CD4-positive, alpha-beta memory T cell (primary cell): Measurements from ENCODE around the gene PHF21A. TPM values are rescaled to one million over a fixed set of nuclear protein-coding genes. Genes with fewer than 3 reads are reported as not detected.
"Not testable (repeated sequence)": the region's sequence is repeated elsewhere in the genome, so short reads cannot be mapped to it uniquely, and the experiment has no call there.

Source experiments
- CTCF ChIA-PET: fragments of 350-600 bp; sonication (Branson Sonifier 250); formaldehyde crosslinking; loops from one replicate; lab custom pipeline; 2021; ENCODE audit warnings: inconsistent platforms; ENCODE audit not compliant: partially characterized antibody; lab: Charles Lee
- POLR2A ChIA-PET: fragments of 350-600 bp; sonication (Branson Sonifier 250); formaldehyde crosslinking; loops from one replicate; lab custom pipeline; 2021; ENCODE audit not compliant: partially characterized antibody; lab: Charles Lee
- DNase-seq, 5 donors: peaks; one replicate each; pipeline versions ENCODE4 v3.0.0 to v3.0.0-alpha.2; 2020 to 2022; ENCODE audit warnings: mixed read lengths in 1 of 5
- H3K27ac ChIP-seq: one replicate; pipeline ENCODE4 v1.7.0; 2013; ENCODE audit warnings: low read depth, low read length
- H3K27me3 ChIP-seq: 2 replicates; pipeline ENCODE4 v1.7.0; 2013; ENCODE audit warnings: mild to moderate bottlenecking, low read length, moderate library complexity; ENCODE audit not compliant: insufficient read depth
- H3K36me3 ChIP-seq: 2 replicates; pipeline ENCODE4 v1.7.0; 2013; ENCODE audit warnings: mild to moderate bottlenecking, low read length, moderate library complexity; ENCODE audit not compliant: insufficient read depth
- H3K4me1 ChIP-seq: 2 replicates; pipeline ENCODE4 v1.7.0; 2013; ENCODE audit warnings: mild to moderate bottlenecking, low read length, moderate library complexity; ENCODE audit not compliant: insufficient read depth
- H3K4me3 ChIP-seq, 2 donors: one replicate each; pipeline ENCODE4 v1.7.0; 2013; ENCODE audit warnings: low read length in 2 of 2, mild to moderate bottlenecking in 1 of 2
- H3K9me3 ChIP-seq, 2 donors: one replicate each; pipeline ENCODE4 v1.7.0; 2013; ENCODE audit warnings: low read length in 2 of 2, control low read depth in 1 of 2; ENCODE audit not compliant: control insufficient read depth in 1 of 2
- H3K27ac Mint-ChIP-seq, 7 donors: one replicate each; pipeline ENCODE4 v1.8.0; 2020 to 2021; ENCODE audit warnings: mixed read lengths in 7 of 7, mild to moderate bottlenecking in 6 of 7, inconsistent platforms in 3 of 7, moderate library complexity in 3 of 7
- H3K27me3 Mint-ChIP-seq, 2 donors: one replicate each; pipeline ENCODE4 v1.8.0; 2020 to 2021; ENCODE audit warnings: mixed read lengths in 2 of 2
- H3K36me3 Mint-ChIP-seq, 2 donors: one replicate each; pipeline ENCODE4 v1.8.0; 2020 to 2021; ENCODE audit warnings: mixed read lengths in 2 of 2, inconsistent platforms in 1 of 2, mild to moderate bottlenecking in 1 of 2
- H3K4me1 Mint-ChIP-seq, 4 donors: one replicate each; pipeline ENCODE4 v1.8.0; 2020 to 2021; ENCODE audit warnings: mixed read lengths in 4 of 4, mild to moderate bottlenecking in 1 of 4
- H3K4me3 Mint-ChIP-seq, 8 donors: one replicate each; pipeline ENCODE4 v1.8.0; 2020 to 2021; ENCODE audit warnings: mixed read lengths in 8 of 8, mild to moderate bottlenecking in 7 of 8, moderate library complexity in 6 of 8, inconsistent platforms in 3 of 8
- H3K9me3 Mint-ChIP-seq, 8 donors: one replicate each; pipeline ENCODE4 v1.8.0; 2020 to 2021; ENCODE audit warnings: mixed read lengths in 8 of 8, mild to moderate bottlenecking in 5 of 8, inconsistent platforms in 3 of 8, moderate library complexity in 1 of 8
- intact Hi-C: fragments of 100-400 bp; cut with micrococcal nuclease; formaldehyde crosslinking; loops from one replicate; pipeline ENCODE4 v1.15.1; 2023
- polyA plus RNA-seq, 2 donors: library from polyadenylated mRNA; unstranded; fragments of 300-500 nt; fragmentation: Illumina TruSeq; gene quantifications; one replicate each; pipeline ENCODE4 v1.2.3, GENCODE V29; 2021
- total RNA-seq, 2 experiments: library from RNA; stranded (reverse); gene quantifications; one replicate each; pipeline ENCODE4 v1.2.3, GENCODE V29; 2021

Gene PHF21A
- total and polyA plus RNA-seq, 4 experiments from 2014 or later: 3.7 to 68.4 (median 42.9) TPM

GRCh38 chr11:46116712-46117037 is 4.6 kb downstream of the PHF21A start:
- intact Hi-C loops: loop anchor here (10.0 kb wide), 1 partner anchor 272 kb away; the partner anchor contains the start of gene CRY2
- H3K36me3 Mint-ChIP-seq: peaks cover 0 to 15% of the 10 kb centered on the region in 2 donors
- not testable (repeated sequence) for H3K27me3 ChIP-seq, H3K9me3 Mint-ChIP-seq, H3K27me3 Mint-ChIP-seq, H3K9me3 ChIP-seq, H3K36me3 ChIP-seq, DNase-seq, H3K4me3 ChIP-seq
- peak overlapping the region; percentile 0 to 99 (median 66) for H3K4me3 Mint-ChIP-seq
- peak overlapping the region; percentile 57 to 97 (median 87) for H3K27ac Mint-ChIP-seq
- CTCF ChIA-PET: interaction anchor here (0.8 to 2.3 kb wide), 5 partner anchors 9 to 15 kb away, joined by 3 to 8 read pairs (median 4); no protein-coding TSS in a partner anchor
- POLR2A ChIA-PET: interaction anchor here (1.5 kb wide), 1 partner anchor 199 kb away, joined by 3 read pairs; the partner anchor contains the start of gene PEX16
- peaks cover 45 to 79% (median 52%) of the 10 kb centered on the region in 4 donors for H3K4me1 Mint-ChIP-seq
- Histone ChIP-seq H3K27ac (peak overlapping the region; percentile 39), H3K4me1 (peaks cover 65% of the 10 kb centered on the region)

DNA sequence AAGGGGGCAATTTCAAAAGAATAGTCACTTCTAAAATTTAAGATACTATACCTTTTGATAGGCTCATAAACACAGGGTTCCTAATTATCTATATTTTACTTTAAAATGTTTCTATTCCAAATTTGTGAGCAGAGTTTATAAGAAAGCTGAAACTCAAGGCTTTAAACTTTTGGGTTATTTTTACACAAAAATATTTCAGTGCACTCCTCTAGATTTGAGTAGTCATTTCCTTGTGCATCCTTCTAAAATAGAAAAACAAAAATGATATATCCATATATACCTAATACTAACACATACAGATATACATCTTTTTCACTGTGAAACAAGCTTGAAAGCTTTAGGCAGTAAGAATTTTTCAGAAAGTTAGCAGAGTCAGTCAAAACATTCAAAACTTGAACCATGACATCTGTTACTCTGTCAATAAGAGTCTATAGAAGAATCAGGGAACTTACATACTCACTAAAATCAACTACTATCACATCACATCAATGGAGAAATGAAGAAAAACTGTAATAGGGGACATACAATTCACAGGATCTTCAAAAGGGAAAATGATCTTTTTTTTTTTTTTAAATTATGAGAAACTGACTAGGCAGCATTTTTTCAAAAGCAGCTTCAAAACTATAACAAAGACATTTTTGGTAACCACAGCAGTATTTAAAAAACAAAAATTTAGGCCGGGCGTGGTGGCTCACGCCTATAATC is 5.1 kb downstream of the PHF21A start:
- H3K27ac ChIP-seq: peak overlapping the region; percentile 39
- no peaks in the 10 kb centered on the region for H3K36me3 ChIP-seq
- no peaks in the 10 kb centered on the region for H3K27me3 ChIP-seq
- peak overlapping the region; percentile 57 to 97 (median 87) for H3K27ac Mint-ChIP-seq
- H3K4me3 ChIP-seq: no peak overlapping the region
- ChIA-PET CTCF (interaction anchor here (0.8 to 2.3 kb wide), 5 partner anchors 9 to 273 kb away, joined by 3 to 5 read pairs (median 4); no protein-coding TSS in a partner anchor), POLR2A (interaction anchor here (1.2 kb wide), 1 partner anchor 28 kb away, joined by 3 read pairs; no protein-coding TSS in a partner anchor)
- peaks cover 0 to 3% of the 10 kb centered on the region in 2 donors for H3K27me3 Mint-ChIP-seq
- DNase-seq: peak in 1 of 5 donors; percentile 9
- intact Hi-C loops: loop anchor here (10.0 kb wide), 1 partner anchor 271 kb away; the partner anchor contains the start of gene CRY2
- H3K9me3 Mint-ChIP-seq: peaks cover 0 to 2% (median 0%) of the 10 kb centered on the region in 8 donors
- peaks cover 0 to 13% of the 10 kb centered on the region in 2 donors for H3K36me3 Mint-ChIP-seq
- H3K4me3 Mint-ChIP-seq: peak overlapping the region; percentile 0 to 99 (median 66)
- H3K9me3 ChIP-seq: no peaks in the 10 kb centered on the region
- H3K4me1 ChIP-seq: peaks cover 65% of the 10 kb centered on the region
- peaks cover 47 to 78% (median 52%) of the 10 kb centered on the region in 4 donors for H3K4me1 Mint-ChIP-seq

DNA sequence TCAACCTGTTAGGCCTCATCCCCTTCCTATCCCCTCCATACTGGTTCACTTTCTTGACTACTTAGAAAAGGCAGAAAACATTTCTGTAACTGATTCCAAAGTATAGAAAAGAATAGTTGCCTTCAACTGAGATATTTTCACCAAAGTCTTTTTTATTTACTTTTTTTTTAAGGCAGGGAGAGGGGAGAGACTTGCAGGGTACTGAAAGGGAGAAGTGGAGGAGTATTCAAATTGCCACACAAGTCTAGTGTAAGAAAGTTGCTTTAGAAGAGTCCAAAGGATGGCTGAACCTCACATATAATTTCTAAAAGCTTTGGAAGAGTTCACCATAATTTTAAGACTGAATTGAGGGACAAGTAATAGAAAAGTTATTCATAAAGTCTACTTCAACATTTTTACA is 6.3 kb downstream of the PHF21A start:
- Histone ChIP-seq H3K27me3 (no peaks in the 10 kb centered on the region), H3K36me3 (no peaks in the 10 kb centered on the region), H3K4me1 (peaks cover 69% of the 10 kb centered on the region), H3K4me3 (no peak overlapping the region), H3K9me3 (no peaks in the 10 kb centered on the region), H3K27ac (peak overlapping the region; percentile 39)
- Mint-ChIP-seq H3K4me1 (peaks cover 47 to 70% (median 52%) of the 10 kb centered on the region in 4 donors), H3K27ac (peak overlapping the region; percentile 53 to 97 (median 77)), H3K36me3 (peaks cover 0 to 8% of the 10 kb centered on the region in 2 donors), H3K4me3 (peak overlapping the region in 3 of 8 donors; percentile 9 to 97 (median 21)), H3K27me3 (peaks cover 0 to 1% of the 10 kb centered on the region in 2 donors), H3K9me3 (peaks cover 0 to 2% (median 0%) of the 10 kb centered on the region in 8 donors)
- intact Hi-C loops: loop anchor here (10.0 kb wide), 1 partner anchor 270 kb away; the partner anchor contains the start of gene CRY2
- ChIA-PET POLR2A (interaction anchor here (1.2 to 1.4 kb wide), 2 partner anchors 13 to 27 kb away, joined by 3 to 4 read pairs; no protein-coding TSS in a partner anchor), CTCF (interaction anchor here (1.7 kb wide), 1 partner anchor 12 kb away, joined by 4 read pairs; no protein-coding TSS in a partner anchor)
- no peak for DNase-seq

DNA sequence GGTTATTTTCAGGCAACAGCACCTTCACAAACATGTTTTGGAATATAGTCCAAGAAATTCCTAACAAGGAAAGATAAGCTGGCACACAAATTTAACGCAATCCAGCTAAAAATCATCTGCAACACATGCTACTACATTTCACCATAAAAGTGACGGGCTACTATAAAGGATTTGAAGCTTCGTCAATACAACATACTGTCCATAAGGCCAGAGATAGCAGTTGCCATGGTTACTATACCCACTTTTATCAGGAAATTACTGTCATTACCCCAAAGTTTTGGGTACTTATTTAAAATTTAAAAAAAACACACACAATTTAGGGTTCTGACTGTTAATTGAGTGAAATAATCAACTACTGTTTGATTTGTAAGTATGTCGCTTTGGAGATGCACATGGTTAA is 6.9 kb downstream of the PHF21A start:
- Histone ChIP-seq H3K4me3 (no peak overlapping the region), H3K9me3 (no peaks in the 10 kb centered on the region), H3K27me3 (no peaks in the 10 kb centered on the region), H3K4me1 (peaks cover 69% of the 10 kb centered on the region), H3K36me3 (no peaks in the 10 kb centered on the region), H3K27ac (no peak overlapping the region)
- Mint-ChIP-seq H3K27ac (peak overlapping the region in 6 of 7 donors; percentile 32 to 97 (median 69)), H3K27me3 (no peaks in the 10 kb centered on the region), H3K36me3 (peaks cover 0 to 5% of the 10 kb centered on the region in 2 donors), H3K4me1 (peaks cover 44 to 64% (median 51%) of the 10 kb centered on the region in 4 donors), H3K4me3 (peak overlapping the region in 1 of 8 donors; percentile 9), H3K9me3 (peaks cover 0 to under 1% (median 0%) of the 10 kb centered on the region in 8 donors)
- intact Hi-C loops: loop anchor here (10.0 kb wide), 1 partner anchor 270 kb away; the partner anchor contains the start of gene CRY2
- no peak for DNase-seq
- POLR2A ChIA-PET: interaction anchor here (1.4 kb wide), 1 partner anchor 12 kb away, joined by 4 read pairs; no protein-coding TSS in a partner anchor
- CTCF ChIA-PET: no interaction called here

GRCh38 chr11:46112961-46113607 is 8.2 kb downstream of the PHF21A start:
- Mint-ChIP-seq H3K9me3 (no peaks in the 10 kb centered on the region), H3K27ac (peak overlapping the region in 6 of 7 donors; percentile 68 to 96 (median 80)), H3K4me1 (peaks cover 34 to 51% (median 42%) of the 10 kb centered on the region in 4 donors), H3K4me3 (peak overlapping the region in 4 of 8 donors; percentile 26 to 82 (median 55)), H3K36me3 (no peaks in the 10 kb centered on the region), H3K27me3 (no peaks in the 10 kb centered on the region)
- H3K4me1 ChIP-seq: peaks cover 56% of the 10 kb centered on the region
- DNase-seq: peak; percentile 46 to 71 (median 67)
- CTCF ChIA-PET: interaction anchor here (1.5 kb wide), 1 partner anchor 125 kb away, joined by 3 read pairs; no protein-coding TSS in a partner anchor
- POLR2A ChIA-PET: interaction anchor here (1.5 kb wide), 1 partner anchor 125 kb away, joined by 3 read pairs; no protein-coding TSS in a partner anchor
- H3K27me3 ChIP-seq: no peaks in the 10 kb centered on the region
- H3K27ac ChIP-seq: no peak overlapping the region
- no peak overlapping the region for H3K4me3 ChIP-seq
- intact Hi-C loops: loop anchor here (10.0 kb wide), 1 partner anchor 268 kb away; the partner anchor contains the start of gene CRY2
- H3K9me3 ChIP-seq: no peaks in the 10 kb centered on the region
- H3K36me3 ChIP-seq: no peaks in the 10 kb centered on the region

GRCh38 chr11:46108751-46109150 is 12.5 kb downstream of the PHF21A start:
- H3K27me3 ChIP-seq: no peaks in the 10 kb centered on the region
- H3K9me3 ChIP-seq: no peaks in the 10 kb centered on the region
- H3K9me3 Mint-ChIP-seq: no peaks in the 10 kb centered on the region
- no peak overlapping the region for H3K4me3 Mint-ChIP-seq
- H3K27me3 Mint-ChIP-seq: no peaks in the 10 kb centered on the region
- H3K4me3 ChIP-seq: no peak overlapping the region
- H3K27ac ChIP-seq: no peak overlapping the region
- ChIA-PET CTCF (no interaction called here), POLR2A (no interaction called here)
- H3K36me3 ChIP-seq: no peaks in the 10 kb centered on the region
- DNase-seq: no peak
- H3K27ac Mint-ChIP-seq: no peak overlapping the region
- H3K4me1 ChIP-seq: peaks cover 18% of the 10 kb centered on the region
- peaks cover 20 to 42% (median 29%) of the 10 kb centered on the region in 4 donors for H3K4me1 Mint-ChIP-seq
- H3K36me3 Mint-ChIP-seq: peaks cover 0 to 4% of the 10 kb centered on the region in 2 donors
- intact Hi-C loops: no loop called here
